Hepatocyte (in vitro differentiated cells): ENCODE results near the gene SLC6A3.

Experiments
- EZH2 ChIP-seq: fragments of 200-600 bp; sonication (generic); IDR thresholded peaks from 2 replicates; pipeline ENCODE4 v1.6.1; 2016; ENCODE audit warnings: antibody characterized with exemption, mild to moderate bottlenecking, borderline replicate concordance
- TF ChIP-seq, protein P1 (sequence below): fragments of 200-600 bp; sonication (generic); IDR thresholded peaks from 2 replicates; pipeline ENCODE4 v1.5.1; 2016; ENCODE audit warnings: antibody characterized with exemption, mild to moderate bottlenecking; ENCODE audit not compliant: poor library complexity

DNA sequence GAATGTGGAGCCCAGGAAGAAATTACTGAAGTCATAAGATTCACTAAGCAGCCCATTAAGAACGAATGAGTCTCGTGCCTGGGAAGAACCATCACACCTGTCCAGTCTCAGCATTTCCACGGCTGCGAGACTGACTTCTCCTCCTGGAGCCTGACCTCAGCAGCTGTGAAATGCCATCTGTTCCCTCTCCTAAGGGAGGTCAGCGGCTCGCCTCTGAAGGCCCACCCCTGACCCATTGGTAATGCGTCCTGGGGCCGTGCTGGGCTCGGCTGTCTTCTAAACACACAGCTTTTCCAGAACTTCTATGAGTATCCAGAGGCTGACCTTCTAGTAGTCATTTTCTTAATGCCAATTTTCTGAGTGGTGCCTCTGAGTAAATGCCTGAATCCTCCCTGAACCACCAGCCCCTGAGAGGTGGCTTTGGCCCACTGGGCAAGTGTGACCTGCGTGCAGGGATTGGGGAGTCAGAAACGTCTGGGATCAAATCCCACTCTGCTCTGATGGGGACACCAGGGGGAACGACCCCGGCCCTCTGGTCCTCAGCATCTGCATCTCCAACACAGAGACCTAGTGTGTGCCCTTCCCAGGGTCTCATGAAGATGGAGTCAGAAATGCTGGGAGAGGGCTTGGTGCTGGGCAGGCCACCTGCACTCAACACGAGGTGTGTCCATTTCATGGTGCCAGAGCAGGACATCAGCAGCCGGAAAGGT lies 5.7 kb downstream of the SLC6A3 start:
- TF ChIP-seq, protein P1, sequence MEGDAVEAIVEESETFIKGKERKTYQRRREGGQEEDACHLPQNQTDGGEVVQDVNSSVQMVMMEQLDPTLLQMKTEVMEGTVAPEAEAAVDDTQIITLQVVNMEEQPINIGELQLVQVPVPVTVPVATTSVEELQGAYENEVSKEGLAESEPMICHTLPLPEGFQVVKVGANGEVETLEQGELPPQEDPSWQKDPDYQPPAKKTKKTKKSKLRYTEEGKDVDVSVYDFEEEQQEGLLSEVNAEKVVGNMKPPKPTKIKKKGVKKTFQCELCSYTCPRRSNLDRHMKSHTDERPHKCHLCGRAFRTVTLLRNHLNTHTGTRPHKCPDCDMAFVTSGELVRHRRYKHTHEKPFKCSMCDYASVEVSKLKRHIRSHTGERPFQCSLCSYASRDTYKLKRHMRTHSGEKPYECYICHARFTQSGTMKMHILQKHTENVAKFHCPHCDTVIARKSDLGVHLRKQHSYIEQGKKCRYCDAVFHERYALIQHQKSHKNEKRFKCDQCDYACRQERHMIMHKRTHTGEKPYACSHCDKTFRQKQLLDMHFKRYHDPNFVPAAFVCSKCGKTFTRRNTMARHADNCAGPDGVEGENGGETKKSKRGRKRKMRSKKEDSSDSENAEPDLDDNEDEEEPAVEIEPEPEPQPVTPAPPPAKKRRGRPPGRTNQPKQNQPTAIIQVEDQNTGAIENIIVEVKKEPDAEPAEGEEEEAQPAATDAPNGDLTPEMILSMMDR = no peak
- no peak for TF ChIP-seq EZH2
